Stimulated activated CD4-positive, alpha-beta T cell treated with anti-CD3 and anti-CD28 coated beads, Interleukin-4, amount 100 ng/mL, for 1 hour (primary cell): ENCODE measurements around the gene ARL2.
"Not testable (repeated sequence)": the region's sequence is repeated elsewhere in the genome, so short reads cannot be mapped to it uniquely, and the experiment has no call there.

ENCODE experiments used
- DNase-seq: peaks from one replicate; pipeline ENCODE4 v3.0.0-alpha.2; 2020

The ARL2 gene

GRCh38 chr11:65013888-65014725 is at the start of gene ARL2:
Gene ARL2 (plus strand): TSS chr11:65014160. CDS start chr11:65014208, 48 bp downstream.
- DNase-seq, result peak; percentile 87

GRCh38 chr11:64967375-64967774 is 46.6 kb upstream of the ARL2 start:
- DNase-seq, result no peak

- DNase-seq, result no peak
Measured at GRCh38 chr11:64969209-64969608, 44.8 kb upstream of the ARL2 start.

- DNase-seq, result peak; percentile 2
Measured at GRCh38 chr11:64970731-64971151, 43.2 kb upstream of the ARL2 start.

- DNase-seq, result peak; percentile 93
Measured at GRCh38 chr11:64971421-64972233, 42.3 kb upstream of the ARL2 start, which contains the start of gene MAJIN. Gene MAJIN (minus strand): TSS chr11:64972108. CDS start chr11:64959405, 12,703 bp downstream.

GRCh38 chr11:64974124-64974523 is 39.8 kb upstream of the ARL2 start:
- DNase-seq, result no peak

- DNase-seq, result no peak
Measured at GRCh38 chr11:64976651-64977050, 37.3 kb upstream of the ARL2 start.

- DNase-seq, result not testable (repeated sequence)
Measured at GRCh38 chr11:64983339-64983738, 30.6 kb upstream of the ARL2 start.

- DNase-seq, result no peak
Measured at GRCh38 chr11:64987998-64988854, 25.7 kb upstream of the ARL2 start.

GRCh38 chr11:64989416-64989815 is 24.5 kb upstream of the ARL2 start:
- no peak for DNase-seq

- no peak for DNase-seq
Measured at GRCh38 chr11:64990222-64990923, 23.6 kb upstream of the ARL2 start.

- DNase-seq, result no peak
Measured at GRCh38 chr11:64994318-64994717, 19.6 kb upstream of the ARL2 start.

GRCh38 chr11:64996327-64996709 is 17.6 kb upstream of the ARL2 start:
- no peak for DNase-seq

GRCh38 chr11:64996710-64997380 is 17.1 kb upstream of the ARL2 start, which contains the start of gene BATF2:
Gene BATF2 (minus strand): TSS chr11:64996971. CDS start chr11:64996914, 57 bp downstream.
- no peak for DNase-seq

GRCh38 chr11:64998141-64998540 is 15.8 kb upstream of the ARL2 start:
- DNase-seq, result no peak

GRCh38 chr11:64998690-64999431 is 15.1 kb upstream of the ARL2 start:
- no peak for DNase-seq

GRCh38 chr11:64999478-64999877 is 14.5 kb upstream of the ARL2 start:
- no peak for DNase-seq

- DNase-seq, result no peak
Measured at GRCh38 chr11:65002706-65003105, 11.3 kb upstream of the ARL2 start.

GRCh38 chr11:65003282-65003681 is 10.7 kb upstream of the ARL2 start:
- no peak for DNase-seq

- DNase-seq, result not testable (repeated sequence)
Measured at GRCh38 chr11:65003968-65004367, 10.0 kb upstream of the ARL2 start.

- DNase-seq, result no peak
Measured at GRCh38 chr11:65008016-65008415, 5.9 kb upstream of the ARL2 start.
